Measurements from ENCODE around the gene CILP2. TPM values are rescaled to one million over a fixed set of nuclear protein-coding genes. Genes with fewer than 3 reads are reported as not detected.

Gene CILP2
- total RNA-seq, 1 donor from 2014 or later = 0.12 TPM

DNA sequence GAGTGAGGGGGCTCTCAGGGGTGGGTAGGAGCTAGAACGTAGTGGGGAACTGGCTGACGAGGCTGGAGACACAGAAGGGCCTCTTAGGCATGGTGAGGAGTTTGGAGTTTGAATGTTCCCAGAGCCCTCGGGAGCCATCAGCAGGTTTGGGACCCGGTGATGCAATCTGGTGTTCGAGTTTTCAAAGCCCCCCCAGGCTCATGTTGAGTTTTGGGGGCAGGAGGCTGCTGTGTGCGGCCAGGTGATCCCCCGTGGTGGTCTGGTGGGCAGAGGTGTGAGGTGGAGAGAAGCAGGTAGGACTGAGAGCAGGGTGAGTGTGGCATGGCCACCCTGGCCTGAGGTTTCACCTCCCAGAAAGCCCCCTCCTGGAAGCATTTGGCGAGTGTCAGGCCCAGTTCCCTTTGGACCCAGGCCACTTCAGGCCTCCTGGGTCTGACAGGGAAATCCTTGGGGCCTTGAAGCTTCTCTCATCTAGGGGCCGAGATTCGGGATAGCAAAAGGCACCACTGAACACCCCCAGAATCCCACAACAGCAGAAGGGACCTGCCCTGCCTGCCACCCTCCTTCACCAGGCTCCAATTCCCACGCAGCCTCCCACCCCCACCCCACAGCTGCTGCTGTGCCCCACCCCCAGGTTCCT is 8.2 kb upstream of the CILP2 start:
- ATAC-seq = no peak

GRCh38 chr19:19530423-19530804 is 7.7 kb upstream of the CILP2 start:
- peaks cover 38% of the 10 kb centered on the region for H3K36me3 ChIP-seq
- intact Hi-C loops (cut with DNase I) = no loop called here
- no peak overlapping the region for H3K4me3 ChIP-seq
- no peaks in the 10 kb centered on the region for H3K9me3 ChIP-seq
- ATAC-seq (no peak), DNase-seq (no peak)
- peaks cover 6% of the 10 kb centered on the region for H3K4me1 ChIP-seq
- no peak for TF ChIP-seq CTCF (IDR thresholded peaks at IDR 0.05)
- no peak overlapping the region for H3K27ac ChIP-seq
- no peaks in the 10 kb centered on the region for H3K27me3 ChIP-seq (ENCODE audit: low read depth)

More for the DNA sequence above, 8.2 kb upstream of the CILP2 start:
- intact Hi-C loops (cut with DNase I) = no loop called here
- no peak for DNase-seq
- TF ChIP-seq CTCF (IDR thresholded peaks at IDR 0.05) = no peak
- Histone ChIP-seq H3K27ac (no peak overlapping the region), H3K36me3 (peaks cover 40% of the 10 kb centered on the region), H3K4me1 (peaks cover 6% of the 10 kb centered on the region), H3K9me3 (no peaks in the 10 kb centered on the region), H3K4me3 (no peak overlapping the region), H3K27me3 (ENCODE audit: low read depth) (no peaks in the 10 kb centered on the region)

- intact Hi-C loops (cut with DNase I) = no loop called here
- no peak for ATAC-seq
- DNase-seq = no peak
Observed at GRCh38 chr19:19530889-19531288, 7.2 kb upstream of the CILP2 start.

GRCh38 chr19:19531951-19532805 is 5.9 kb upstream of the CILP2 start:
- ATAC-seq = peak; percentile 81 to 86
- H3K27ac ChIP-seq = no peak overlapping the region
- peaks cover 6% of the 10 kb centered on the region for H3K4me1 ChIP-seq
- H3K4me3 ChIP-seq = no peak overlapping the region
- no peaks in the 10 kb centered on the region for H3K9me3 ChIP-seq
- intact Hi-C loops (cut with DNase I) = no loop called here
- H3K27me3 ChIP-seq (ENCODE audit: low read depth) = peaks cover under 1% of the 10 kb centered on the region
- TF ChIP-seq CTCF (IDR thresholded peaks at IDR 0.05) = peak; percentile 92
- peaks cover 20% of the 10 kb centered on the region for H3K36me3 ChIP-seq
- DNase-seq = peak; percentile 91

More at GRCh38 chr19:19530889-19531288, 7.2 kb upstream of the CILP2 start:
- Histone ChIP-seq H3K27me3 (ENCODE audit: low read depth) (no peaks in the 10 kb centered on the region), H3K27ac (no peak overlapping the region), H3K4me3 (no peak overlapping the region), H3K4me1 (peaks cover 6% of the 10 kb centered on the region), H3K9me3 (no peaks in the 10 kb centered on the region), H3K36me3 (peaks cover 33% of the 10 kb centered on the region)
- no peak for TF ChIP-seq CTCF (IDR thresholded peaks at IDR 0.05)

- no peak for DNase-seq
- intact Hi-C loops (cut with DNase I) = no loop called here
- Histone ChIP-seq H3K9me3 (no peaks in the 10 kb centered on the region), H3K4me1 (peaks cover 9% of the 10 kb centered on the region), H3K27me3 (ENCODE audit: low read depth) (peaks cover 8% of the 10 kb centered on the region), H3K27ac (no peak overlapping the region), H3K36me3 (peaks cover 12% of the 10 kb centered on the region), H3K4me3 (no peak overlapping the region)
- ATAC-seq = no peak
- TF ChIP-seq CTCF (IDR thresholded peaks at IDR 0.05) = no peak
Observed at GRCh38 chr19:19532806-19533701, 5.0 kb upstream of the CILP2 start.

Measured in lower lobe of right lung (tissue), 2 donors.